ENCODE measurements around the gene HPSE2.

- TF ChIP-seq ZNF565 (CRISPR knock-in tag; conservative IDR thresholded peaks at IDR 0.05; ENCODE audit: low read depth) = no peak
- TF ChIP-seq PPARA (CRISPR knock-in tag; IDR thresholded peaks at IDR 0.05; ENCODE audit: borderline replicate concordance) = no peak
- TF ChIP-seq POU6F1 (CRISPR knock-in tag; IDR thresholded peaks at IDR 0.05; ENCODE audit: borderline replicate concordance, low read depth) = no peak
- TF ChIP-seq RARB (CRISPR knock-in tag; IDR thresholded peaks at IDR 0.05) = no peak
- TF ChIP-seq ARNTL (CRISPR knock-in tag; IDR thresholded peaks at IDR 0.05; ENCODE audit: borderline replicate concordance, low read depth) = no peak
- TF ChIP-seq BACH2 (CRISPR knock-in tag; IDR thresholded peaks at IDR 0.05; ENCODE audit: borderline replicate concordance) = no peak
- TF ChIP-seq, protein P1, sequence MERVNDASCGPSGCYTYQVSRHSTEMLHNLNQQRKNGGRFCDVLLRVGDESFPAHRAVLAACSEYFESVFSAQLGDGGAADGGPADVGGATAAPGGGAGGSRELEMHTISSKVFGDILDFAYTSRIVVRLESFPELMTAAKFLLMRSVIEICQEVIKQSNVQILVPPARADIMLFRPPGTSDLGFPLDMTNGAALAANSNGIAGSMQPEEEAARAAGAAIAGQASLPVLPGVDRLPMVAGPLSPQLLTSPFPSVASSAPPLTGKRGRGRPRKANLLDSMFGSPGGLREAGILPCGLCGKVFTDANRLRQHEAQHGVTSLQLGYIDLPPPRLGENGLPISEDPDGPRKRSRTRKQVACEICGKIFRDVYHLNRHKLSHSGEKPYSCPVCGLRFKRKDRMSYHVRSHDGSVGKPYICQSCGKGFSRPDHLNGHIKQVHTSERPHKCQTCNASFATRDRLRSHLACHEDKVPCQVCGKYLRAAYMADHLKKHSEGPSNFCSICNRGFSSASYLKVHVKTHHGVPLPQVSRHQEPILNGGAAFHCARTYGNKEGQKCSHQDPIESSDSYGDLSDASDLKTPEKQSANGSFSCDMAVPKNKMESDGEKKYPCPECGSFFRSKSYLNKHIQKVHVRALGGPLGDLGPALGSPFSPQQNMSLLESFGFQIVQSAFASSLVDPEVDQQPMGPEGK (CRISPR knock-in tag; IDR thresholded peaks at IDR 0.05; ENCODE audit: borderline replicate concordance) = no peak
- no peak for TF ChIP-seq CREB5 (CRISPR knock-in tag; IDR thresholded peaks at IDR 0.05; ENCODE audit: low read depth)
- TF ChIP-seq TCF4 (CRISPR knock-in tag; IDR thresholded peaks at IDR 0.05; ENCODE audit: borderline replicate concordance) = no peak
Measured at GRCh38 chr10:98589007-98589406, 646.6 kb downstream of the HPSE2 start.
